ENCODE data around the gene MRM2.

The MRM2 gene

DNA sequence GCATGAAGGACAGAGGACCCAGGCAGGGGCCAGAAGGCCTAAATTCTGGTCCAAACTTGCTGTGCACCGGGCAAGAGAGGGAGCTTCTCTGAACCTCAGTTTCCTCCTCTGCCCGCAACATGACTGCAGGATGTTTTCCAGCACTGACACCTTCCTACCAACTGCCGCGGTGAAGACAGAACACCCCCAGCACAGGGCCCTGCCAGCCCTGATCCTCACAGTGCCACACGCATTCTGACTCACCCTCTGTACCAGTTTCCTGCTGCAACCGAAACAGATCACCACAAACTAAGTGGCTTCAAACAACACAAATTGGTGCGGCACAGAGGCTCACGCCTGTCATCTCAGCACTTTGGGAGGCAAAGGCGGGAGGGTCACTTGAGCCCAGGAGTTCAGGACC is 27.4 kb downstream of the MRM2 start:
- no peak for DNase-seq (ENCODE audit: extremely low spot score)
- POLR2A ChIA-PET = no interaction called here
- CTCF ChIA-PET = interaction anchor here (1.1 to 2.6 kb wide), 2 partner anchors 7 to 133 kb away, joined by 3 to 7 read pairs; no protein-coding TSS in a partner anchor
- TF ChIP-seq, protein P1, sequence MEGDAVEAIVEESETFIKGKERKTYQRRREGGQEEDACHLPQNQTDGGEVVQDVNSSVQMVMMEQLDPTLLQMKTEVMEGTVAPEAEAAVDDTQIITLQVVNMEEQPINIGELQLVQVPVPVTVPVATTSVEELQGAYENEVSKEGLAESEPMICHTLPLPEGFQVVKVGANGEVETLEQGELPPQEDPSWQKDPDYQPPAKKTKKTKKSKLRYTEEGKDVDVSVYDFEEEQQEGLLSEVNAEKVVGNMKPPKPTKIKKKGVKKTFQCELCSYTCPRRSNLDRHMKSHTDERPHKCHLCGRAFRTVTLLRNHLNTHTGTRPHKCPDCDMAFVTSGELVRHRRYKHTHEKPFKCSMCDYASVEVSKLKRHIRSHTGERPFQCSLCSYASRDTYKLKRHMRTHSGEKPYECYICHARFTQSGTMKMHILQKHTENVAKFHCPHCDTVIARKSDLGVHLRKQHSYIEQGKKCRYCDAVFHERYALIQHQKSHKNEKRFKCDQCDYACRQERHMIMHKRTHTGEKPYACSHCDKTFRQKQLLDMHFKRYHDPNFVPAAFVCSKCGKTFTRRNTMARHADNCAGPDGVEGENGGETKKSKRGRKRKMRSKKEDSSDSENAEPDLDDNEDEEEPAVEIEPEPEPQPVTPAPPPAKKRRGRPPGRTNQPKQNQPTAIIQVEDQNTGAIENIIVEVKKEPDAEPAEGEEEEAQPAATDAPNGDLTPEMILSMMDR (IDR thresholded peaks at IDR 0.05; ENCODE audit: control extremely low read depth, extremely low read depth, low read depth, missing control alignments) = no peak

DNA sequence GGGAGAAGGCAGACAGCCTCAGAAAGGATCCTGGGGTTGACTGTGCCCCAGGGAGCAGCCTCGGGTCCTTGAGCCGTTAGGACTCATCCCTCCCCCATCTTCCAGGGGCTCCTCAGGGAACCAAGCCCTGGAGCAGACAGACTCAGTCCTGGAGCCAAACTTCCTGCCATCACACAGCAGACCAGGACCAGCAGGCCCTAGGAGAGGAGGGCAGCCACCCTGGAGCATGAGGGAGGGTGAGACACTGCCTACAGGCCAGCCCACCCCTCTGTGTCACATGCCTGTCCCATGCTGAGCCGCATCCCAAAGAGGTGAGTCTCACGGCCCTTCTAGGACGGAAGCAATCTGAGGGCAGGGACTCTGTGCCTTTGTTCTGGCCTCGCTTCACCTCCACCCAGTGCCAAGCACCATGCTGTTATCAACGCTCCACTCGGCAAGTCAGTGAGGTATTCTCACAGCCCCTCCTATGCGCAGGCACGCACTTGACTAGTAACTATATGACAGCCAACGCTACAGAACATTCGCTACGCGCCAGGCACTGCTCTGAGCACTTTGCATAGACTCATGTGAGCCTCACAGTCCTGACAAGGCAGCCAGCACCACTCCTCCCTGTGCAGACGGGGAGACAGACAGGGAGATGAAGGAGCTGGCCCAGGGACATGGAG is 28.3 kb downstream of the MRM2 start:
- POLR2A ChIA-PET = no interaction called here
- CTCF ChIA-PET = interaction anchor here (1.6 to 2.6 kb wide), 2 partner anchors 11 to 134 kb away, joined by 4 to 7 read pairs; no protein-coding TSS in a partner anchor
- TF ChIP-seq, protein P1 (IDR thresholded peaks at IDR 0.05; ENCODE audit: control extremely low read depth, extremely low read depth, low read depth, missing control alignments) = no peak
- no peak for DNase-seq (ENCODE audit: extremely low spot score)

DNA sequence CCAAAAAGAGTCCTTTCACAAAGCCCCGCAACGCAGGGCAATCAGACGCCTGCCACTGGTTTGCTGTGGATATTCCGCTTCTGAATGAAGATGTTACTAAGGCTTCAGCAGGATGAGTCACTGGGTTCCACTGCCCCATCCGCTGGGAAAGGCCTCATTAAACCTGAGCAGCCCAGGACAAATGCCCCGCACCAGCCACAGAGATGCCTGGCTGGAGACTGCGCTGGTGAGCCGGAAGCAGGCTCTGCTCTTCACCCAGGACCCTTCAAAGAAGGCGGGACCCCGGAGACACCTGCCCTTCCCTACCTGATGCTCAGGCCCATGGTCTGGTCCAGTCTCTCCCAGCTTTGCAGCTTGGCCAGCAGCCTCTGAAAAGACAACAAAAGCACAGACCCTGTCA is 29.1 kb downstream of the MRM2 start:
- ChIA-PET CTCF (interaction anchor here (1.6 kb wide), 1 partner anchor 10 kb away, joined by 4 read pairs; no protein-coding TSS in a partner anchor), POLR2A (no interaction called here)
- DNase-seq (ENCODE audit: extremely low spot score) = no peak
- TF ChIP-seq, protein P1 (IDR thresholded peaks at IDR 0.05; ENCODE audit: control extremely low read depth, extremely low read depth, low read depth, missing control alignments) = no peak

DNA sequence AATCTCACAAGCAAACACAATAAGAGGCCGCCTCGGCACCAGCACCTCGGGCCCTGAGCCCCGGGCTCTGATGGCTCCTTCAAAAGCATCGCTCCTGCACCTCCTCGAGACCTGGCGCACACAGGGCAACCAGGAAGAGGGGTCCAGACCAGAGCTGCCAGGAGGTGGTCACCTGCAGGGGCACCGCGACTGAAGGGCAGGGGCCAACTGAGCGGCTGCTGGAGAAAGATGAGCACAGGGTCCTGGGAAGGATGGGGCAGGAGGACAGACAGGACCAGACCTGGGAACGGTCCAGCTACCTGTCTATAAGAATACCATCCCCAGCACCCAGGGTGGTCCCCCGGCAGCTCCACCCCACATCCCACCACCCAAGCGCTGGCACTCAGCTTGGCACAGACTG is 30.1 kb downstream of the MRM2 start:
- ChIA-PET CTCF (no interaction called here), POLR2A (no interaction called here)
- TF ChIP-seq, protein P1 (IDR thresholded peaks at IDR 0.05; ENCODE audit: control extremely low read depth, extremely low read depth, low read depth, missing control alignments) = no peak
- no peak for DNase-seq (ENCODE audit: extremely low spot score)

DNA sequence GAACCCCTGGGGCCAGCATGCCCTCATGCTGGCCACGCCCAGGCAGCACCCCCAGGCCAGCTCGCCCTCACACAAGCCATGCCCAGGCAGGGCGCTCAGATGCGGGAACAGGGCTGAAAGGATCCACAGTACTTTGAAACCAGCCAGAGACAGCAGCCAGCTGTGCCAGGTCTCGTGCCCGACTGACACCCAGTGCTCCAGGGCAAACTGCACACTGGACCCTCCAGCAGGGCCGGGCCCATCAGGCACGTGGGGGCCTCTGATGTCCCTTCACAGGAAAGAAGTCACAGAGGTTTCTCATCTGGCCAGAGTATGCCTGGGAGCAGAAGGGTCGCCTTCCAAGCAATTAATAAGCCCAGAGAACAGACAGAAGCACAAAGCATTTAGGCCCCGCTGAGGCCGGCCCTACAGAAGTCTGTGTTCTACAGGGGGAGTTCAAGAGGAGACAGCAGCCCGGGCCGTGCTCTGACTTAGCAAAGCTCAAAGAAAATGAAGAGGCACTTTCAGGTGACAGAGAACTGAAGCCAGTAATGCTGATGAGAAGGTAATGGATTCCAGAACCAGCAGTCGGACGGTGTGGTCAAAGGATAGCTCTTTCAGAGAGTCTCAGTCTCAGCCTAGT is 30.6 kb downstream of the MRM2 start:
- TF ChIP-seq, protein P1 (IDR thresholded peaks at IDR 0.05; ENCODE audit: control extremely low read depth, extremely low read depth, low read depth, missing control alignments) = no peak
- no peak for DNase-seq (ENCODE audit: extremely low spot score)
- ChIA-PET POLR2A (no interaction called here), CTCF (interaction anchor here (1.0 kb wide), 1 partner anchor 12 kb away, joined by 3 read pairs; no protein-coding TSS in a partner anchor)

DNA sequence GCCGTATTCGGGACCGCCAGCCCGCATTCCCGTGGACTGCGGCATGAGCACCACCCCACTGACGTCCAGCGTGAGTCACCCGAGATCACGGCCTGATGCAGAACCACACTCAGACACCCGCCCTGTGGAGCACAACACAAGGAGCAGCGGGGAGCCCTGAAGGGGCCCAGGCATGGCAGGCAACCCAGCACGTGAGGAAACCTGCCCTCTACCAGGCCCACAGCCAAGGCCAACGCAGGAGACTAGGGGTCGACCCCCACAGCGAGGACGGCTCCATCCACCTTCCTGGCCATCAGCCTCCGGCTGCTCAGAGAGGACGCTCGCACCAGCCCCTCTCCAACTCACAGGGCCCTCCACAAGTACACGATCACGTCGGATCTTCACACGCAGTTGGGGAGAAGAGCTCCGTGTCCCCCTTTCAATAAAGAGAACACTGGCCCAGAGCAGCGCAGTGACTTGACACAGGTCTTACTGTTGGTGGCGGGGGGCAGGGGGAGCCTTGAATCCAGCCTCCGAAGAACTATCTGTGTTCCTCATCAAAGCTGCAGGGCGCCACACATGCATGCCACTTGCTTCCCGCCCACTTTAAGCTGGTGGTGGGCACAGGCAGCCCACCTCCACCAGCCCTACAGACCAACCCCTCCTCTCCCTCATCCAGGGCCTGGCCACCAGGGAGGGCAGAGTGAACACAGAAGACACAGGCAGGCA is 31.3 kb downstream of the MRM2 start:
- POLR2A ChIA-PET = no interaction called here
- CTCF ChIA-PET = interaction anchor here (1.0 to 2.1 kb wide), 4 partner anchors 13 to 624 kb away, joined by 3 to 6 read pairs (median 4); no protein-coding TSS in a partner anchor
- DNase-seq (ENCODE audit: extremely low spot score) = no peak
- TF ChIP-seq, protein P1 (IDR thresholded peaks at IDR 0.05; ENCODE audit: control extremely low read depth, extremely low read depth, low read depth, missing control alignments) = no peak

Measured in GM10248 (cell line).